Tibial nerve (tissue), 3 donors: ENCODE data around the gene CPS1.

ENCODE experiments used
- POLR2A ChIP-seq, 2 donors: fragments of 450-650 bp; IDR thresholded peaks; one replicate each; pipeline ENCODE4 v1.6.1; 2017; ENCODE audit warnings: antibody characterized with exemption in 2 of 2, mild to moderate bottlenecking in 2 of 2, moderate library complexity in 2 of 2
- TF ChIP-seq, protein P1 (sequence below), 5 experiments: fragments of 200-600 bp in 3 of 5; fragments of 450-650 bp in 2 of 5; sonication (generic) in 3 of 5; IDR thresholded peaks; one replicate each; pipeline ENCODE4 v1.5.1; 2016 to 2019; ENCODE audit warnings: antibody characterized with exemption in 5 of 5, mild to moderate bottlenecking in 3 of 5, moderate library complexity in 2 of 5

GRCh38 chr2:210533389-210533788, 23.0 kb upstream of the CPS1 start:
- TF ChIP-seq, protein P1, sequence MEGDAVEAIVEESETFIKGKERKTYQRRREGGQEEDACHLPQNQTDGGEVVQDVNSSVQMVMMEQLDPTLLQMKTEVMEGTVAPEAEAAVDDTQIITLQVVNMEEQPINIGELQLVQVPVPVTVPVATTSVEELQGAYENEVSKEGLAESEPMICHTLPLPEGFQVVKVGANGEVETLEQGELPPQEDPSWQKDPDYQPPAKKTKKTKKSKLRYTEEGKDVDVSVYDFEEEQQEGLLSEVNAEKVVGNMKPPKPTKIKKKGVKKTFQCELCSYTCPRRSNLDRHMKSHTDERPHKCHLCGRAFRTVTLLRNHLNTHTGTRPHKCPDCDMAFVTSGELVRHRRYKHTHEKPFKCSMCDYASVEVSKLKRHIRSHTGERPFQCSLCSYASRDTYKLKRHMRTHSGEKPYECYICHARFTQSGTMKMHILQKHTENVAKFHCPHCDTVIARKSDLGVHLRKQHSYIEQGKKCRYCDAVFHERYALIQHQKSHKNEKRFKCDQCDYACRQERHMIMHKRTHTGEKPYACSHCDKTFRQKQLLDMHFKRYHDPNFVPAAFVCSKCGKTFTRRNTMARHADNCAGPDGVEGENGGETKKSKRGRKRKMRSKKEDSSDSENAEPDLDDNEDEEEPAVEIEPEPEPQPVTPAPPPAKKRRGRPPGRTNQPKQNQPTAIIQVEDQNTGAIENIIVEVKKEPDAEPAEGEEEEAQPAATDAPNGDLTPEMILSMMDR (IDR thresholded peaks at IDR 0.05): no peak
- no peak for TF ChIP-seq POLR2A (IDR thresholded peaks at IDR 0.05)
